Eye (tissue), 1 donor: ENCODE measurements around the gene SH3BP4.

Source experiments
- DNase-seq: peaks from one replicate; pipeline ENCODE4 v3.0.0-alpha.2; 2015

SH3BP4 gene

DNA sequence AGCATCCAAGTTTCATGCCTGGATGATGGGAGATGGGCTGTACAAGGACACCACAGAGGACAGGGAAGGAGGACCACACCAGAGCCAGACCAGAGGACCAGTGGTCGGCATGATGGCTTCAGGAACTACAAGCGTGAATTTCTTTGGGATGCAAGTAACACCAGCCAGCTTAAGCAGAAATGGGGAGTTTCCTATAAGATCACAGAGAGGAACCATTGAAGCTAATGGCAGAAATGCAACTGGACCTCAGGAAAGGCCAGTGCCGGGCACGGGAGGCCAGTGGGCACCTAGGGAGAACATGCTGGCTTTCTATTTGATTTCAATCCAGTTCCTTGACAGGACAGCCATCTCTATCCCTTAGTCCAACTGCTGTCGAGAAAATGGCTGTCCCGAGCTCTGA lies 145.4 kb downstream of the SH3BP4 start:
- no peak for DNase-seq

- no peak for DNase-seq
These were observed 146.5 kb downstream of the SH3BP4 start for GRCh38 chr2:235098269-235098668.

- DNase-seq, result no peak
These were observed 147.1 kb downstream of the SH3BP4 start for GRCh38 chr2:235098736-235099494.

GRCh38 chr2:235102896-235103295 lies 151.1 kb downstream of the SH3BP4 start:
- no peak for DNase-seq
